GM18499 (cell line): ENCODE measurements around the gene ITSN1.

Experiments
- ATAC-seq: cut with Tn5 transposase; IDR thresholded peaks from one replicate; pipeline ENCODE4 v1.9.1; 2021; ENCODE audit warnings: moderate number of reproducible peaks; ENCODE audit not compliant: insufficient read depth, unreplicated experiment

The ITSN1 gene

GRCh38 chr21:33829844-33830243, 187.5 kb downstream of the ITSN1 start:
- no peak for ATAC-seq

DNA sequence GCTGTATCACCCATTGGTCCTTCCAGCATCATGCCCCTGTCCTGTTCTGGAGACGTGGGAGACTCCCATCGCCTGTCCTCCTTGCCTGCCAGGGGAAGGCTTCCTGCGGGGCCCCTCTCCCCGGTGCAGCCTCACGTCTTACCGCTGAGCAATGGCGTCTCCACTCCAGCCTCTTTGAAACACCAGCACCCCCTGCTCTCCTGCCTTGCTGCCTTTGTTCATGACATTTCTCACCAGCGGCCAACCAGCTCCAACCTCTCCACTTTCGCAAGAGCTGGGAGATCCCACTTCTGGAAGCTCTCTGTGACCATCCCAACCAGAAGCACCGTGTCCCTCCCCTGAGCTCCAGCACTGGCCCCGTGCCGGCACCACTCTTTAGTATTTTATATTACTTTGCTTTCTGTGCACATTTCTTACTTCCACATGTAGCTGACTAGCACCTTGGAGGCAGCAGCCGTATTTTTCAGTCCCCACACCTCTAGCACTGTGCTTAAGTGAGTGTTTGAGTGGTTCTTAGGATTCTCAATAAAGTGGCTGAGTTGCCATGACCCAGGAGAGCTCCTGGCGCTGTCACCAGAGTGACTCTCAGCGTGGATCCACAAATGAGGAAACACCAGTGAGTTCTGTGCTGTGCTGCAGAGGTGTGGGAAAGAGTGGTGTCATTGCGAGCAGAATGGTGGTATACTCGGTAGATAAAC, 189.8 kb downstream of the ITSN1 start:
- ATAC-seq, result no peak

- ATAC-seq, result no peak
Observed at GRCh38 chr21:33834801-33835500, 192.7 kb downstream of the ITSN1 start.

GRCh38 chr21:33835920-33836319, 193.6 kb downstream of the ITSN1 start:
- no peak for ATAC-seq

DNA sequence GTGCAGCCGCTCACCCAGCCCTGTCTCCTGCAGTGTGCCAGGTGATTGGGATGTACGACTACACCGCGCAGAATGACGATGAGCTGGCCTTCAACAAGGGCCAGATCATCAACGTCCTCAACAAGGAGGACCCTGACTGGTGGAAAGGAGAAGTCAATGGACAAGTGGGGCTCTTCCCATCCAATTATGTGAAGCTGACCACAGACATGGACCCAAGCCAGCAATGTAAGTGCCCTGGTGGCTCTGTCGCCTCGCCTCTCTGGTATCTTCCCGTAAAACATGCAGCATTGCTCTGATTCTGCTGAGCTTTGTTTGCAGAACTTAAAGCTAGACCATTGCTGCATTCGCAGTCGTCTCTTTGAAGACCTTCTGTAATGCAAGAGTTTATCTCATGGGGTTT, 194.1 kb downstream of the ITSN1 start:
- ATAC-seq, result no peak

- ATAC-seq, result no peak
Observed at GRCh38 chr21:33839167-33839716, 196.9 kb downstream of the ITSN1 start.

DNA sequence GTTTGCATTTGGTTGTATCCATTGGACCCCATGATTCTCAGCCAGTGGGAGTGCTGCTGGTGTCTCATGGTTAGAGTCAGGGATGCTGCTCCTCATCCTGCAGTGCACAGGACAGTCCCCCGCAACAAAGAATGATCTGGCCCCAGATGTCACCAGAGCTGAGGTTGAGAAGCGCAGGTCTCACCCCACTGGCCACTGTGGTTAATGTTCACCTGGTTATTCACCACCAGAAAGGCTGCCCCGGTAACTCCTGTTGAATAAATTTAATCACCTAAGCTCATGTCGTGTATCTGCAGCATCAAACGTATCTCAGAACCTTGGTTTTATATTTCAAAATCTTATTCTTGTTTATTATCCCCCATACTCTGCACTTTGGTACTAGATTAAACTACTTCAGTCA, 197.5 kb downstream of the ITSN1 start:
- ATAC-seq, result no peak

GRCh38 chr21:33840771-33841170, 198.5 kb downstream of the ITSN1 start:
- no peak for ATAC-seq

DNA sequence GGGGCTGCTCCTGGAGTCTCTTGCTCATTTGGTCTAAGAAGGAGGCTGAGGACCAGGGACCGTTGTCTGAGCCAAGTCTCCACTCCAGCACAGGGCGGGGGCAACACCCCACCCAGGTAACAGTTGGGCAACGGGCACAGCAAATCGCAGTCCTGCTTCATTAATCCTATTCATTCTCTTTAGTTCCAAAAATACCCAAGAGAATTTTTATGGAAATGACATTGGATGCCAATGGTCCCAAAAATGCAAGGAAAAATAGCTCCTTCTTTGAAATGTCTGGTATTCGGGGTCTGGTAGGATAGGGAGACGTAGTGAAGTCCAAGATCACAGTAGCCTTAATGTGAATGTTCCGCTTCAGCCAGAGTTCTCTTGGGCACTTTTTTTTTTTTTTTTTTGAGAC, 199.3 kb downstream of the ITSN1 start:
- no peak for ATAC-seq

DNA sequence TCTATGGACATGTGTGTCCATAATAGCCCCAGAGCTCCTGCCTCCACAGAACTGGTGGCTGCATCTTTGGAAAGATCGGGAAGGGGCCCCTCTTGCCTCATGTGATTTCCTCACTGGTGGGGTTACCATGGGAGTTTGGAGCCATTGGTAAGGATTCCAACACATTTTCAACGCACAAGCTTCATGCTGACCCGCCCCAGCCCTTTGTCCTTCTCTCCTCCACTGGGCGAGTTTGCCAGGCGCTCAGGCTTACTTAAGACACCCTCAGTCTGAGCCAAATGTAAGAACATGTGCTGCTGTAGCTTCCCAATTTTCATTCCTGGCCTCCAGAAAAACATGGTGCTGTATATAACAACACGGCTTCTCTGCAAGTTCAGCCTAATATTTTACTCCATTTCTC, 200.9 kb downstream of the ITSN1 start:
- no peak for ATAC-seq

DNA sequence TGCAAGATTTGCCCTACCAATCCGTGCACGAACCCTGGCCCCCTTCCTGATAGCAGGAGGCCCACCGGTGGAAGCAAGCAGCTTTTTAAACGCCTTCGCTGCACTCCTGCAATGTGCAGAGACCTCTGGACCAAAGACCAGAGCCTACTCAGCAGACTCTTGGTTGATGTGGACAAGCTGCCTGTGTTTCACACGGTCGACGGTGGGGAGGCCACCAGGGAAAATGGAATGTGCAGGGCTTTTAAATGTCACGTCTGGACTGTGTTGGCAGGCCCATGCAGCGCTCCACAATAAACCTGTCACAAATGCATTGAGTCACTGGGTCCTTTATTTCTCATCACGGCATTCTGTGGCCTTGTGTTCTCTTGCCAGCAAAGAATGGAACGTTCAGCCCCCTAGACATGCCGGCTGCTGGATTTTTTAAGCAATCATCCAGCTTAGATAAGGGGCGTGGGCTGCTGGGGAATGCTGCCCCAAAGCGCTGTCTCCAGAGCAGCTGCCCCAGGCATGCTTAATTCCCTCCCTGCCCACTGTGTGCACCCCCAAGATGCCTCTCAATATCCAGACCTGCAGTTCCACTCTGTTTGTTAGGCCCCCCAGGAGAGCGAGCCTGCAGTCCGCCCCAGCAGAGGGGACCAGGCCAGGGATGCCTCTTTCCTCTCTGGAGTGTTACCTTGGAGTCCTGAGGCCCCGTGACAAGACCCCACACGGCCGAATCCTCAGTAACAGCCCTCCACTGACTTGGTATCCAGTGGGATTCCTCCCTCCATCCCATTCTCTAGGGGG, 202.0 kb downstream of the ITSN1 start:
- ATAC-seq, result no peak

GRCh38 chr21:33844890-33845205, 202.5 kb downstream of the ITSN1 start:
- ATAC-seq, result no peak

DNA sequence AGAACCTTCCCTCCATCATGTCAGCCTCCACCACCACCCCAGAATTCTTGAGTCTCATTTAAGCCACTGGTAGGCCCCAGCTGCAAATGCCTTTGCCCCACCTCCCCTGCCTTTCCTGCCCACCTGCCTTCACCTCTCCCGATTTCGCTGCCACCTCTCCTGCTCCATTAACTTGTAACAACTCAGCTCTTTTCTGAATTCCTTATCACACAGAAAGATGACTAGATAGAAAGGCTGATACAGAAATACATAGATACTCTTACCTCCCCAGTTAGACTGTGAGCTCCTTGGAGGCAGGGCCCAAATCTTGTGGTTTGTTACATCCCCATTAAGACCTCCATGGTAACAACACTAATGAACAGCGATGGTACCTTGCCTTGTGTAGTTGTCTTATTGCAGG, 203.8 kb downstream of the ITSN1 start:
- ATAC-seq, result no peak

DNA sequence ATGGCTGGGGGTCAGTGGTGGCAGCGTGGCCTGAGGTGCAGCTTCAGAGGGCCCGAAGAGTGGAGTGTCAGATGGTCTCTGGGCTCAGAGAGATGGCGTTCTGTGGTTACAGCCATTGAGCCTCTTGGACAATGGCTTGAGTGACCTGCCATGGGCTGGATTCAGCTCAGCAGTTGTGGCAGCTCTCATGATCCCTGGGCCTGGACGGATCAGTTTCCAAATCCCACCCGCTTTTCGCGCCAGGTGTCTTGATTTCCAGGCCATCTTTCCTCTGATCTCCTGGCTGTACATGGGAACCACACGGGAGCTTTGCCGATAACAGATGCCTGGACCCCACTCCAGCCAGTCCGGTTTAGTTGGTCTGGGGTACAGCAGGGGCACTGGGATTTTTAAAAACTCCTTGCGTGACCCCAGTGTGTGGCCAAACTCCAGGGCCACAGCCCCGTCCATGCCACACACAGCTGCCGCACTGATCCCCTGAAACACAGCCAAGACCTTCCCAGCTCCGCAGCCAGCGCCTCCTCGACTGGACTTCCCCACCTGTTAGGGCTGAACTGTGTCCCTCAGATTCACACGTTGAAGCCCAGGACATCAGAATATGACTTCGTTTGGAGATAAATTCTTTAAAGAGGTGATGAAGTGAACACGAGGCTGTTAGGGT, 205.4 kb downstream of the ITSN1 start:
- ATAC-seq, result no peak

DNA sequence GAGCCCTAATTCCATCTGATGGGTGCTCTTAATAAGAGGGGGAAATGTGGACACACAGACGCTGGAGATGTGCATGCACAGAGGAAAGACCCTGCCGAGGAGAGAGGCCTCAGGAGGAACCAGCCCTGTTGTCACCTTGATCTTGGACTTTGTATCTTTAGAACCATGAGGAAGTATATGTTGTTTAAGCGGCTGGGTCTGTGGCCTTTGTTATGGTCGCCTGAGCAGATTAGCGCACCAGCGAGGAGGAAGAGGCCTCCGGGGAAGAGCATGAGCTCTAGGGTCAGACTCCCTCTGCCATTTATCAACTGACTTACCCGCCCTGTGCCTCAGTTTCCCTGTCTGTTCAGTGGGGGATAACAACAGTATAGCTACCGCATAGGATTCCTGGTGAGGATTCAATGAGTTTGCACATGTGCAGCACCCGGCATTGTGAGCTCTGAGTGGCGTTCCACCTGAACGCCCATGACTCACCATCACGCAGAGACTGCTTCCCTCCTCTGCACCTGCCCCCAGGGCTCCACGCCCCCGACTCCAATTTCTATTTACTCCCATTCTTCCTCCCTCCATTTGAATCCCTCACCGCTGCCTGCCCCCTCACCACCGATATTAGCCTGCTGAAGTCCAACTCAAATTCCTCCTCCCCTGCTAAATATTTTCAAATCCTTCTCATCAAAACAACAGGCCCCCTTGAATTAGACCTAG, 206.1 kb downstream of the ITSN1 start:
- no peak for ATAC-seq

GRCh38 chr21:33849834-33850233, 207.5 kb downstream of the ITSN1 start:
- no peak for ATAC-seq

DNA sequence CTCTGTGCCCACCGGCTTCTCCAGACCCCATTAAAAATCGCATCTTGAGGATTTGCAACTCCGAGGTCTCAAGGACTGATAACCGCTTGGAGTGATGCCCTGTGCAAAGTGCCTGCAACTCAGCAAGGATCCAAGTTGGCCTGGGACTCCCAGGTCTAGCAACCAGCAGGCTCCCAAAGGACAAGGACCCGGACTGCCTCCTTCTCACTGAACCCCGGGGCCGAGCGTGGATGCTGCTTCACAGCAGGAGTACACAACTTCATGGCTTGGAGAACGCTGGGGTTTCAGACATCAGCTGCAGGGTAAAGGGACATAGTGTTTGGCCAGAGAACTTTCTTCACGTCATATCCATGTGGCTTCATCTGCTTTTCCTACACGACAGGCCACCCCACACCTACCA, 208.1 kb downstream of the ITSN1 start:
- no peak for ATAC-seq

DNA sequence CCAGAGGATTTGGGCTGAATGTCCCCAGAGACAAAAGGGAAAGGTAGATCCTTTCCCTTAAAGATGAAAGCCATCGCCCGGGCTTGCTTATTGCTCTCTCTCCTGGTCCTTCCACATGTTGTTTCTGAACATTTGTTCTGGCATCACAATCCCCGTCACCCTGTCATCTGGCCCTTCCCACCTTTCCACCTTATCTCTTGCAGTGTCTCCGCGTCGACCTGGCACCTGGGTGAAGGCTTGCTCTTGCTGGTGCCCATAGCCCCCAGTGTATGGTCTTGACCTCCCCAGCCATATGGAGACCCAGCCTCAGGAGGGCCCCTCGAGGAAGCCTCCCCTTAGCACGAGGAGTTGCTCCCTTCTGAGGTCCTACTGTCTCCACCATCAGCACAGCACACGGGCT, 208.7 kb downstream of the ITSN1 start:
- ATAC-seq, result no peak

GRCh38 chr21:33852485-33852884, 210.2 kb downstream of the ITSN1 start:
- ATAC-seq, result no peak

DNA sequence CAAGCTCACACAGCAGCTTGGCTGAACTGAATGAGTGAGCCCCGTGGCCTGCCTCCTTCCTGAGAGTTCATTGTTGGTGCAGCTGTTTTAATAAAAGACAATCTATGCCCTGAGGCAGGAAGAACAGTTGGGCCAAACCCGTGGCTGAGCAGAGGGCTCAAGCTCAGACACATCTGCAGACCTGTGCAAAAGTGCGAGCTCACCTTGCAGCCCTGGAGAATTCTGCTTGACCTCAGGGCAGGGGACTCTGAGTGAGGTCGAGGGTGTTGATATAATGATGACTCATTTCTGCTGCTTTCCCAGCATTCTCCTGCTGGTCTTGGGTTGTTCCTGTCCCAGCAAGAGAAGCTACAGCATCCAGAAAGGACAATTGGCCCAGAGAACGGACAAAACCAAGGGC, 212.3 kb downstream of the ITSN1 start:
- ATAC-seq, result no peak
